ENCODE data around the gene ACER3. TPM values are rescaled to one million over a fixed set of nuclear protein-coding genes. Genes with fewer than 3 reads are reported as not detected.
A peak's percentile ranks its signal among the peaks of the same experiment; 100 is the strongest.

Gene ACER3
- total RNA-seq, 4 donors from 2014 or later, result 20.5 to 30.6 (median 23.0) TPM

DNA sequence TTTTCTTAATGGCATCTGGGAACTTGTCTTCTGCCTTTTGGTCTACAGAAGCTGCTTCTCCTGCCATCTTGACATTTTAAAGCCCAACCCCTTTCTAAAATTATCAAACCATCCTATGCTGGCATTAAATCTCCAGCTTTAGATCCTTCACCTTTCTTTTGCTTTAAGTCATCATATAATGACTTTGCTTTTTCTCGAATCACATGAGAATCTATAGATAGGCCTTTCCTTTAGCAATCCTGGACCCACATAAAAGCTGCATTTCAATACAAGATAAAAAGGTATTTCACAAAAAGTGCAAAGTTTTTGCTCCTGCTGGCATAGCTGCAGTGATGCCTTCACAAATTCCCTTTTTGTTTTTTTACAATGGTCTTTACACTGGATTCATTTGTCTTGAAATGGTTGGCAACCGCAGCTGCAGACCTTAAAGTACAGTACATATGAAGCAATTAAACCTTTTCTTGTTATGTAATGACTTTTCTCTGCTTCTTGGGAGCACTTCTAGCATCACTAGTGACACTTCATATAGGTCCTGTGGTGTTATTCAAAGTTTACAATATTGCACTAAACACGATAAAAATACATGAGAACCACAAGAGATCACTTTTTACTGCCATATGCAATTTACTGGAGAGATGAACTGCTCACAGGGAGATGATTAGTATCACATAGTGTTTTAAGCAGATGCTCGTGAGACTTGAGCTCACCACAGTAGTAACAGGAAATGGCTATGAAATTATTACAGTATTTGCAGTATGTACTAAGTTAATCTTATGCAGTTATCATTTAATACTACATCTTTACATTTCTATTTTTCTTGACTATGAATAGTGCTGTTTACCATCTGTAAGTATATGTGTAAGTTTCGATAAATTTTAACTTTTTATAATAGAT, 41.6 kb downstream of the ACER3 start:
- Histone ChIP-seq H3K4me1 (peaks cover 0 to 7% (median 0%) of the 10 kb centered on the region in 4 donors), H3K27ac (no peak overlapping the region), H3K36me3 (no peaks in the 10 kb centered on the region), H3K9me3 (peaks cover 0 to 3% (median 1%) of the 10 kb centered on the region in 4 donors), H3K27me3 (no peaks in the 10 kb centered on the region), H3K4me3 (no peak overlapping the region)
- DNase-seq (ENCODE audit: low spot score in 2 of 2), result no peak
- no peak for TF ChIP-seq EP300 (IDR thresholded peaks at IDR 0.05)
- TF ChIP-seq, protein P1, sequence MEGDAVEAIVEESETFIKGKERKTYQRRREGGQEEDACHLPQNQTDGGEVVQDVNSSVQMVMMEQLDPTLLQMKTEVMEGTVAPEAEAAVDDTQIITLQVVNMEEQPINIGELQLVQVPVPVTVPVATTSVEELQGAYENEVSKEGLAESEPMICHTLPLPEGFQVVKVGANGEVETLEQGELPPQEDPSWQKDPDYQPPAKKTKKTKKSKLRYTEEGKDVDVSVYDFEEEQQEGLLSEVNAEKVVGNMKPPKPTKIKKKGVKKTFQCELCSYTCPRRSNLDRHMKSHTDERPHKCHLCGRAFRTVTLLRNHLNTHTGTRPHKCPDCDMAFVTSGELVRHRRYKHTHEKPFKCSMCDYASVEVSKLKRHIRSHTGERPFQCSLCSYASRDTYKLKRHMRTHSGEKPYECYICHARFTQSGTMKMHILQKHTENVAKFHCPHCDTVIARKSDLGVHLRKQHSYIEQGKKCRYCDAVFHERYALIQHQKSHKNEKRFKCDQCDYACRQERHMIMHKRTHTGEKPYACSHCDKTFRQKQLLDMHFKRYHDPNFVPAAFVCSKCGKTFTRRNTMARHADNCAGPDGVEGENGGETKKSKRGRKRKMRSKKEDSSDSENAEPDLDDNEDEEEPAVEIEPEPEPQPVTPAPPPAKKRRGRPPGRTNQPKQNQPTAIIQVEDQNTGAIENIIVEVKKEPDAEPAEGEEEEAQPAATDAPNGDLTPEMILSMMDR (IDR thresholded peaks at IDR 0.05), result no peak
- no peak for TF ChIP-seq POLR2A (IDR thresholded peaks at IDR 0.05)
- WGBS, 2 donors, result 81 to 83% methylated on average over 5 of the region's 5 CpGs

GRCh38 chr11:76903325-76903724, 42.6 kb downstream of the ACER3 start:
- H3K27me3 ChIP-seq, result no peaks in the 10 kb centered on the region
- DNase-seq (ENCODE audit: low spot score in 2 of 2), result no peak

GRCh38 chr11:76910620-76911414, 50.1 kb downstream of the ACER3 start:
- H3K4me3 ChIP-seq, result peak overlapping the region in 1 of 4 donors; percentile 22
- DNase-seq (ENCODE audit: low spot score in 2 of 2), result peak; percentile 41 to 81
- peak overlapping the region in 2 of 4 donors; percentile 49 to 58 for H3K27ac ChIP-seq
- peaks cover 0 to 14% (median 3%) of the 10 kb centered on the region in 4 donors for H3K4me1 ChIP-seq
- H3K36me3 ChIP-seq, result no peaks in the 10 kb centered on the region
- H3K9me3 ChIP-seq, result peaks cover 0 to 3% (median 1%) of the 10 kb centered on the region in 4 donors
- WGBS, 2 donors, result 64 to 68% methylated on average over 9 of the region's 9 CpGs
- H3K27me3 ChIP-seq, result no peaks in the 10 kb centered on the region
- no peak for TF ChIP-seq POLR2A (IDR thresholded peaks at IDR 0.05)
- TF ChIP-seq EP300 (IDR thresholded peaks at IDR 0.05), result peak in 1 of 2 donors; percentile 66

More at GRCh38 chr11:76903325-76903724, 42.6 kb downstream of the ACER3 start:
- no peaks in the 10 kb centered on the region for H3K36me3 ChIP-seq
- no peak overlapping the region for H3K27ac ChIP-seq
- peaks cover 0 to 3% (median 1%) of the 10 kb centered on the region in 4 donors for H3K9me3 ChIP-seq
- no peak overlapping the region for H3K4me3 ChIP-seq
- TF ChIP-seq EP300 (IDR thresholded peaks at IDR 0.05) (no peak), POLR2A (IDR thresholded peaks at IDR 0.05) (no peak)
- peaks cover 0 to 7% (median 0%) of the 10 kb centered on the region in 4 donors for H3K4me1 ChIP-seq
- 29 to 32% methylated on average over 3 of the region's 3 CpGs for WGBS, 2 donors

GRCh38 chr11:76911415-76911808, 50.7 kb downstream of the ACER3 start:
- 38 to 56% methylated on average over 1 of the region's 1 CpG for WGBS, 2 donors
- Histone ChIP-seq H3K4me1 (peaks cover 0 to 14% (median 3%) of the 10 kb centered on the region in 4 donors), H3K4me3 (peak overlapping the region in 1 of 4 donors; percentile 22), H3K36me3 (no peaks in the 10 kb centered on the region), H3K9me3 (peaks cover 0 to 1% (median under 1%) of the 10 kb centered on the region in 4 donors), H3K27ac (peak overlapping the region in 2 of 4 donors; percentile 49 to 58), H3K27me3 (no peaks in the 10 kb centered on the region)
- TF ChIP-seq, protein P1 (IDR thresholded peaks at IDR 0.05), result no peak
- no peak for TF ChIP-seq EP300 (IDR thresholded peaks at IDR 0.05)
- DNase-seq (ENCODE audit: low spot score in 2 of 2), result no peak

GRCh38 chr11:76916712-76917111, 56.0 kb downstream of the ACER3 start:
- no peaks in the 10 kb centered on the region for H3K36me3 ChIP-seq
- H3K27ac ChIP-seq, result no peak overlapping the region
- H3K4me3 ChIP-seq, result no peak overlapping the region
- DNase-seq (ENCODE audit: low spot score in 2 of 2), result no peak
- WGBS, 2 donors, result 90 to 94% methylated on average over 1 of the region's 1 CpG
- no peaks in the 10 kb centered on the region for H3K9me3 ChIP-seq
- peaks cover 0 to 25% (median 0%) of the 10 kb centered on the region in 4 donors for H3K4me1 ChIP-seq
- TF ChIP-seq EP300 (IDR thresholded peaks at IDR 0.05), result no peak
- TF ChIP-seq, protein P1 (IDR thresholded peaks at IDR 0.05), result no peak
- TF ChIP-seq POLR2A (IDR thresholded peaks at IDR 0.05), result no peak
- H3K27me3 ChIP-seq, result no peaks in the 10 kb centered on the region
